Measurements from ENCODE around the gene RNF111.
"Not testable (repeated sequence)": the region's sequence is repeated elsewhere in the genome, so short reads cannot be mapped to it uniquely, and the experiment has no call there.

RNF111 gene

DNA sequence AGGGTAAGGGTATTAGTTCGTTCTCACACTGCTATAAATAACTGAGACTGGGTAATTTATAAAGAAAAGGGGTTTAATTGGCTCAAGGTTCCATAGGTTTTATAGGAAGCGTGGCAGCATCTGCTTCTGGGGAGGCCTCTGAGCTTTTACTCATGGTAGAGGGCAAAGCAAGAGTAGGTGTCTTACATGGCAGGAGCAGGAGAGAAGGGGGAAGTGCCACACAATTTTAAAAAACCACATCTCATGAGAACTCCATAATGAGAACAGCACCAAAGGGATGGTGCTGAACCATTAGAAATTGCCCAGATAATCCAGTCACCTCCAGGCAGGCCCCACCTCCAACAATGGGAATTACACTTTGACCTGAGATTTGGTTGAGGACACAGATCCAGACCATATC lies 12.2 kb downstream of the RNF111 start:
- H3K4me1 ChIP-seq (ENCODE audit: control insufficient read depth, insufficient read depth, low read length, poor library complexity, severe bottlenecking) = no peaks in the 10 kb centered on the region
- H3K4me3 ChIP-seq (ENCODE audit: insufficient read depth, low read depth, low read length, poor library complexity, severe bottlenecking) = no peak overlapping the region
- H3K27me3 ChIP-seq (replicated peaks; ENCODE audit: control insufficient read depth, insufficient read depth, low read length, poor library complexity, severe bottlenecking) = no peaks in the 10 kb centered on the region
- no peak for DNase-seq
- H3K9me3 ChIP-seq (ENCODE audit: control insufficient read depth, low read length) = no peaks in the 10 kb centered on the region
- H3K27ac ChIP-seq (ENCODE audit: insufficient read depth, low read length, poor library complexity, severe bottlenecking) = no peak overlapping the region
- H3K36me3 ChIP-seq (ENCODE audit: control insufficient read depth, insufficient read depth, low read length) = no peaks in the 10 kb centered on the region

DNA sequence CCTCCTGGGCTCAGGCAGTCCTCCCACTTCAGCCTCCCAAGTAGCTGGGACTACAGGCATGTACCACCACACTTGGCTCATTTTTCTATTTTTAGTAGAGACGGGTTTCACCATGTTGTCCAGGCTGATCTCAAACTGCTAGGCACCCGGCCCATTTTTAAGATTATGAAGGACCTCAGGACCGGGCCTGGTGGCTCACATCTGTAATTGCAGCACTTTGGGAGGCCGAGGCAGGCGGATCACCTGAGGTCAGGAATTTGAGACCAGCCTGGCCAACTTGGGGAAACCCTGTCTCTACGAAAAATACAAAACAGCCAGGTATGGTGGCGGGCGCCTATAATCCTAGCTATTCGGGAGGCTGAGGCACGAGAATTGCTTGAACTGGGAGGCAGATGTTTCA lies 12.8 kb downstream of the RNF111 start:
- H3K4me3 ChIP-seq (ENCODE audit: insufficient read depth, low read depth, low read length, poor library complexity, severe bottlenecking); H3K27ac ChIP-seq (ENCODE audit: insufficient read depth, low read length, poor library complexity, severe bottlenecking); H3K27me3 ChIP-seq (replicated peaks; ENCODE audit: control insufficient read depth, insufficient read depth, low read length, poor library complexity, severe bottlenecking); H3K4me1 ChIP-seq (ENCODE audit: control insufficient read depth, insufficient read depth, low read length, poor library complexity, severe bottlenecking); H3K36me3 ChIP-seq (ENCODE audit: control insufficient read depth, insufficient read depth, low read length); DNase-seq; H3K9me3 ChIP-seq (ENCODE audit: control insufficient read depth, low read length): not testable (repeated sequence)

DNA sequence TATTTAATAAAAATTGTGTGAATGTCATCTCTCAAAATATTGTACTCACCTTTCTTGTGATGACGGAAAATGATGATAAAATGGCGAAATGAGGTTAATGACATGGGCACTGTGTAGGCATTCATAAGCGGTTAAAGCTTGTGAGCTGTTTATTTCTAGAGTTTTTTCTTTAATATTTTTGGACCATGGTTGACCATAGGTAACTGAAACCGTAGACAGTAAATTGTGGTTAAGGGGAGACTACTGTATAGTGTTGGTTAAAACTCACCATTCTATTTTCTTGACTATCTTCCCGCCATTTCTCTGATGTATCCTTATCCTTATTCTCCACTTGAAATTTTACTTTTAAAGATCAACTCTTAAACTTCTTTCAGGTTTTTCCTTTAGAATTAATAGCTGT lies 14.5 kb downstream of the RNF111 start:
- no peaks in the 10 kb centered on the region for H3K4me1 ChIP-seq (ENCODE audit: control insufficient read depth, insufficient read depth, low read length, poor library complexity, severe bottlenecking)

DNA sequence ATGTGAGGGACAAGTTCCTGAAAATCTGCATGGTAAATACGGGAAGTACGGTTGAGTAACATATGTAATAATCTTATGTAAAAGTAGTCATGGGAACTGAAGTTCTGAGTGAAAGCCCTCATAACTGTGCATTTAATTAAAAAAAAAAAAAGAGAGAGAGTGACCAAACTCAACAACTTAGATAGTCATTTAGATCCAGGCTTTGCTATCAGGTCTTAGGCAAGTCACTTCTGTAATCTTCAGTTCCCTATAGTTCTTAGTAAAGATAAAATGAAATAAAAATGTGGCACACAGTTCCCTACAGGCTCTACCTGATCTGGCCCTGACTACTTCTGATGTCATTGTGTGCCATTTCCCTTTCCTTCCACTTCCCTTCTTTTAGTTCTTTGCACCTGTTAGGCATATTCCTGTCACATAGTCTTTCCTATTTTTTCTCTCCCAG lies 15.0 kb downstream of the RNF111 start:
- no peak overlapping the region for H3K27ac ChIP-seq (ENCODE audit: insufficient read depth, low read length, poor library complexity, severe bottlenecking)
- H3K36me3 ChIP-seq (ENCODE audit: control insufficient read depth, insufficient read depth, low read length) = no peaks in the 10 kb centered on the region
- no peak overlapping the region for H3K4me3 ChIP-seq (ENCODE audit: insufficient read depth, low read depth, low read length, poor library complexity, severe bottlenecking)
- no peaks in the 10 kb centered on the region for H3K9me3 ChIP-seq (ENCODE audit: control insufficient read depth, low read length)
- no peaks in the 10 kb centered on the region for H3K27me3 ChIP-seq (replicated peaks; ENCODE audit: control insufficient read depth, insufficient read depth, low read length, poor library complexity, severe bottlenecking)
- no peaks in the 10 kb centered on the region for H3K4me1 ChIP-seq (ENCODE audit: control insufficient read depth, insufficient read depth, low read length, poor library complexity, severe bottlenecking)
- DNase-seq = no peak

More for the DNA sequence above, 14.5 kb downstream of the RNF111 start:
- Histone ChIP-seq H3K27me3 (replicated peaks; ENCODE audit: control insufficient read depth, insufficient read depth, low read length, poor library complexity, severe bottlenecking) (no peaks in the 10 kb centered on the region), H3K27ac (ENCODE audit: insufficient read depth, low read length, poor library complexity, severe bottlenecking) (no peak overlapping the region), H3K36me3 (ENCODE audit: control insufficient read depth, insufficient read depth, low read length) (no peaks in the 10 kb centered on the region), H3K9me3 (ENCODE audit: control insufficient read depth, low read length) (no peaks in the 10 kb centered on the region), H3K4me3 (ENCODE audit: insufficient read depth, low read depth, low read length, poor library complexity, severe bottlenecking) (no peak overlapping the region)
- no peak for DNase-seq

DNA sequence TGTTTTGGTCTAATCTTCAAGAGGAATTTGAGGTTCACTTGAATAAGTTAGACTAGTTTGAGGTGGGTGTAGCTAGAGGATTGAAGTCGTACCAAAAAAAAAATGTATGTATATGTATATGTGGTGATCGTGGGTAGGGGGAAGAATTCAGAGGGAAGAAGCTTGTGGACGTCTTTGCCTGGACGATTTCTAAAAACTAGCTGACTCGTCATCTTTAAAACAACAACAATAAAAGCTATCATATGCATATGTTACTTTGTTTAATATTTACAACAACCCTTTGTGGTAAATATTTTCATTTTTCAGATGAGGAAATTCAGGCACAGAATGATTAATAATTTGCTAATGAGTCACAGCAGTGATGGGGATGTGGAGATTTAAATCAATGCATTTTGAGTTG lies 18.1 kb downstream of the RNF111 start:
- Histone ChIP-seq H3K4me1 (ENCODE audit: control insufficient read depth, insufficient read depth, low read length, poor library complexity, severe bottlenecking) (no peaks in the 10 kb centered on the region), H3K27me3 (replicated peaks; ENCODE audit: control insufficient read depth, insufficient read depth, low read length, poor library complexity, severe bottlenecking) (no peaks in the 10 kb centered on the region), H3K36me3 (ENCODE audit: control insufficient read depth, insufficient read depth, low read length) (no peaks in the 10 kb centered on the region), H3K4me3 (ENCODE audit: insufficient read depth, low read depth, low read length, poor library complexity, severe bottlenecking) (no peak overlapping the region), H3K9me3 (ENCODE audit: control insufficient read depth, low read length) (no peaks in the 10 kb centered on the region), H3K27ac (ENCODE audit: insufficient read depth, low read length, poor library complexity, severe bottlenecking) (no peak overlapping the region)
- DNase-seq = no peak

DNA sequence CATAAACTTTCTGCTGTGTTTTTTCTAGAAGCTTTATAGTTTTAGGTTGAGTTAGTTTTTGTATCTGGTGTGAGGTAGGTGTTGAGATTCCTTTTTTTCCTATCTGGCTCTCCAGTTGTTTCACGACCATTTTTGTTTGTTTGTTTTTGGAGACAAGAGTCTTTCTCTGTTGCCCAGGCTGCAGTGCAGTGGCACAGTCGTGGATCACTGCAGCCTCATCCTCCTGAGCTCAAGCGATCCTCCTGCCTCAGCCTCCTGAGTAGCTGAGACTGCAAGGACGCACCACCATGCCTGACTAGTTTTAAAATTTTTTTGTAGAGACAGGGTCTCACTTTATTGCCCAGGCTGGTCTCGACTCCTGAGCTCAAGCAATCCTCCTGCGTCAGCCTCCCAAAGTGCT lies 20.6 kb downstream of the RNF111 start:
- no peak for DNase-seq
- Histone ChIP-seq H3K36me3 (ENCODE audit: control insufficient read depth, insufficient read depth, low read length) (no peaks in the 10 kb centered on the region), H3K27ac (ENCODE audit: insufficient read depth, low read length, poor library complexity, severe bottlenecking) (no peak overlapping the region), H3K4me1 (ENCODE audit: control insufficient read depth, insufficient read depth, low read length, poor library complexity, severe bottlenecking) (no peaks in the 10 kb centered on the region), H3K27me3 (replicated peaks; ENCODE audit: control insufficient read depth, insufficient read depth, low read length, poor library complexity, severe bottlenecking) (no peaks in the 10 kb centered on the region), H3K9me3 (ENCODE audit: control insufficient read depth, low read length) (no peaks in the 10 kb centered on the region), H3K4me3 (ENCODE audit: insufficient read depth, low read depth, low read length, poor library complexity, severe bottlenecking) (no peak overlapping the region)

DNA sequence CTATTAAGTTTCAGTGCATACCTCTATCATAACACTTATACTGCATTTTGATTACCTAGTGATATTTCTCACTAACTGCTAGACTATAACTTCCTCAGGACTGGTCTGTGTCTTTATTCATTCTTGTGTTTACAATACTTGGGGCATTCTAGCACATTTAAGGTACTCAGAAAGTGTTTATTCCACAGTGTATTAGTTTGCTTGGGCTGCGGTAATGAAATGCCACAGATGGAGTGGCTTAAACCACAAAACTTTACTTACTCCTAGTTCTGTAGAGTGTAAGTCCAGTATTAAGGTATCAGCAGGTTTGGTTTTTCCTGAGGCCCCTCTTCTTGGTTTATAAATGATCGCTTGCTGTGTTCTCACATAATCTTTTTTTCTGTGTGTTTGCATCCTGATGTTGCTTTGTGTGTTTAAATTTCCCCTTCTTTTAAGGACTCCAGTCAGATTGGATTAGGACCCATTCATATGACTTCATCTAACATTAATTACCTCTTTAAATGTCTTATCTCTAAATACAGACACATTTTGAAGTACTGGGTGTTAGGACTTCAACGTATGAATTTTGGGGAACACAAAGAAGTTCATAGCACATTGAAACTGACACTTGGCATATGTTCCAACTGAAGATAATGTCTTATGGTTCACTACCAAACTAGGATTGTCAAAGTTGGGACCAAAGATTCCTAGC lies 23.9 kb downstream of the RNF111 start:
- no peak for DNase-seq
- H3K27ac ChIP-seq (ENCODE audit: insufficient read depth, low read length, poor library complexity, severe bottlenecking) = no peak overlapping the region
- H3K27me3 ChIP-seq (replicated peaks; ENCODE audit: control insufficient read depth, insufficient read depth, low read length, poor library complexity, severe bottlenecking) = no peaks in the 10 kb centered on the region
- no peaks in the 10 kb centered on the region for H3K4me1 ChIP-seq (ENCODE audit: control insufficient read depth, insufficient read depth, low read length, poor library complexity, severe bottlenecking)
- H3K36me3 ChIP-seq (ENCODE audit: control insufficient read depth, insufficient read depth, low read length) = no peaks in the 10 kb centered on the region
- no peak overlapping the region for H3K4me3 ChIP-seq (ENCODE audit: insufficient read depth, low read depth, low read length, poor library complexity, severe bottlenecking)
- no peaks in the 10 kb centered on the region for H3K9me3 ChIP-seq (ENCODE audit: control insufficient read depth, low read length)

DNA sequence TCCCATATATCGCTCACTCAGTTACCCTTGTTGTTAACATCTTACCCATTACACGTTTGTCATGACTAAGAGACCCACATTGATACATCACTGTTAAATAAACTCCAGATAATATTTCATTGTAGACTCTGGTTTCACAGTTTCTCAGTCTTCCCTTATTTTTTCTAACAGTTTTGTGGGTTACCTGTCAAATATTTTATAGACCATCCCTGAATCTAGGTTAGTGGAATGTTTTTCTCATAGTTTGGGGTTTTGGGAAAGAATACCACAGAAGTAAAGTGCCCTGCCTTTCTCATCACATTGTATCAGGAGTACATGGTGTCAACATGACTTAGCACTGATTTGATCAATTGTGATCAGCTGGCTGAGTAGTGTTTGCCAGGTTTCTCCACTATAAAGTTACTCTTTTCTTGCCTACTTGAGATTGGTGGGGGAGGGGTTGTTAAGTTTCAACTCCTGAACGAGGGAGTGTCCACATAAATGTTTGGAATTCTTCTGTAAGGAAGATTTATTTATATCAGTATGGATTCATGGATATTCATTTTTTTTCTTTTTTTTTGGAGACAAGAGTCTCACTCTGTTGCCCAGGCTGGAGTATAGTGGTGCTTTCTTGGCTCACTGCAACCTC lies 25.9 kb downstream of the RNF111 start:
- no peaks in the 10 kb centered on the region for H3K4me1 ChIP-seq (ENCODE audit: control insufficient read depth, insufficient read depth, low read length, poor library complexity, severe bottlenecking)
- H3K9me3 ChIP-seq (ENCODE audit: control insufficient read depth, low read length) = no peaks in the 10 kb centered on the region
- no peak for DNase-seq
- no peaks in the 10 kb centered on the region for H3K36me3 ChIP-seq (ENCODE audit: control insufficient read depth, insufficient read depth, low read length)
- no peak overlapping the region for H3K4me3 ChIP-seq (ENCODE audit: insufficient read depth, low read depth, low read length, poor library complexity, severe bottlenecking)
- H3K27ac ChIP-seq (ENCODE audit: insufficient read depth, low read length, poor library complexity, severe bottlenecking) = no peak overlapping the region
- no peaks in the 10 kb centered on the region for H3K27me3 ChIP-seq (replicated peaks; ENCODE audit: control insufficient read depth, insufficient read depth, low read length, poor library complexity, severe bottlenecking)

DNA sequence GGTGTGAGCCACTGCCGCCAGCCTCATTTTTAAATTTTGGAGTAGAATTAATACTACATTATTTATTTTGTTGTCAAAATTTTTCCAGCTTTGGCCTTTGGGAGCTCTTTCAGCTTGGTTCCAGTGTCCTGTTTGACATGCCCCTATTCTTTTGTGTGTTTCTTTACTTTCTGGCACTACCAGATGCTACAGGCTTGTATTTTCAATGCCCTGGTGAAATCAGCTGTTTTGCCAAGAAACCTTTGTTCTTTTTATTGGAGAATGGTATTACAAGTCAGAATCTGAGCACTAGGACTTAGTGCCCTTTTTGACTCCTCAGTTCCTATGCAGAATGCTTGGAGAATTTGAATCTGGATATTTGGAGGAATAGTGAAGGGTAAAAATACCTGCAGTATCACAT lies 26.6 kb downstream of the RNF111 start:
- Histone ChIP-seq H3K27me3 (replicated peaks; ENCODE audit: control insufficient read depth, insufficient read depth, low read length, poor library complexity, severe bottlenecking) (no peaks in the 10 kb centered on the region), H3K4me3 (ENCODE audit: insufficient read depth, low read depth, low read length, poor library complexity, severe bottlenecking) (no peak overlapping the region), H3K27ac (ENCODE audit: insufficient read depth, low read length, poor library complexity, severe bottlenecking) (no peak overlapping the region), H3K4me1 (ENCODE audit: control insufficient read depth, insufficient read depth, low read length, poor library complexity, severe bottlenecking) (no peaks in the 10 kb centered on the region), H3K9me3 (ENCODE audit: control insufficient read depth, low read length) (no peaks in the 10 kb centered on the region), H3K36me3 (ENCODE audit: control insufficient read depth, insufficient read depth, low read length) (no peaks in the 10 kb centered on the region)
- no peak for DNase-seq

DNA sequence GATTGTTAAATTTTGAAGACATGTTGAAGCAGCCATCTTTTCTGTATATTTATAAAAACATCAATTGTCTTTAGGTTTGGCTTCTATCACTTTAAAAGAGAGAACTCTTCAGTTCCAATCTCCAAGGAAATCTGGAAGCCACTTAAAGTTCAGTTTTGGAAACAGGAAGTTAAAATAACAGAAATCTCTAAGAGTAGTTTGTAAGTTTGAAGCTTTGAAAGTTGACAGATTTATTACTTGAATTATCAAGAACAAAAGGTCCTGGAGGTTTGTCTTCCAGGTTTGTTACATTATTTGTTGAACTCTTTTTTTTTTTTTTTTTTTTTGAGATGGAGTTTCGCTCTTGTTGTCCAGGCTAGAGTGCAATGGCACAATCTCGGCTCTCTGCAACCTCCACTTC lies 30.0 kb downstream of the RNF111 start:
- DNase-seq = no peak
- Histone ChIP-seq H3K4me3 (ENCODE audit: insufficient read depth, low read depth, low read length, poor library complexity, severe bottlenecking) (no peak overlapping the region), H3K36me3 (ENCODE audit: control insufficient read depth, insufficient read depth, low read length) (peaks cover under 1% of the 10 kb centered on the region), H3K4me1 (ENCODE audit: control insufficient read depth, insufficient read depth, low read length, poor library complexity, severe bottlenecking) (no peaks in the 10 kb centered on the region), H3K9me3 (ENCODE audit: control insufficient read depth, low read length) (no peaks in the 10 kb centered on the region), H3K27ac (ENCODE audit: insufficient read depth, low read length, poor library complexity, severe bottlenecking) (no peak overlapping the region), H3K27me3 (replicated peaks; ENCODE audit: control insufficient read depth, insufficient read depth, low read length, poor library complexity, severe bottlenecking) (no peaks in the 10 kb centered on the region)

Measured in effector memory CD4-positive, alpha-beta T cell (primary cell).